OCI-LY1 (cell line): ENCODE measurements around the gene CLIP2.

Experiments
- EZH2 ChIP-seq: fragments of 200-600 bp; sonication (generic), shearing (Covaris generic); IDR thresholded peaks from 2 replicates; pipeline ENCODE4 v1.8.0; 2017; ENCODE audit warnings: borderline replicate concordance, mixed run types, mild to moderate bottlenecking, antibody characterized with exemption, low read length, moderate library complexity, mixed read lengths
- TF ChIP-seq, protein P1 (sequence below): fragments of 200-600 bp; sonication (generic), shearing (Covaris generic); IDR thresholded peaks from 2 replicates; pipeline ENCODE4 v1.5.1; 2017; ENCODE audit warnings: mild to moderate bottlenecking, antibody characterized with exemption, low read length, moderate library complexity, mixed read lengths

DNA sequence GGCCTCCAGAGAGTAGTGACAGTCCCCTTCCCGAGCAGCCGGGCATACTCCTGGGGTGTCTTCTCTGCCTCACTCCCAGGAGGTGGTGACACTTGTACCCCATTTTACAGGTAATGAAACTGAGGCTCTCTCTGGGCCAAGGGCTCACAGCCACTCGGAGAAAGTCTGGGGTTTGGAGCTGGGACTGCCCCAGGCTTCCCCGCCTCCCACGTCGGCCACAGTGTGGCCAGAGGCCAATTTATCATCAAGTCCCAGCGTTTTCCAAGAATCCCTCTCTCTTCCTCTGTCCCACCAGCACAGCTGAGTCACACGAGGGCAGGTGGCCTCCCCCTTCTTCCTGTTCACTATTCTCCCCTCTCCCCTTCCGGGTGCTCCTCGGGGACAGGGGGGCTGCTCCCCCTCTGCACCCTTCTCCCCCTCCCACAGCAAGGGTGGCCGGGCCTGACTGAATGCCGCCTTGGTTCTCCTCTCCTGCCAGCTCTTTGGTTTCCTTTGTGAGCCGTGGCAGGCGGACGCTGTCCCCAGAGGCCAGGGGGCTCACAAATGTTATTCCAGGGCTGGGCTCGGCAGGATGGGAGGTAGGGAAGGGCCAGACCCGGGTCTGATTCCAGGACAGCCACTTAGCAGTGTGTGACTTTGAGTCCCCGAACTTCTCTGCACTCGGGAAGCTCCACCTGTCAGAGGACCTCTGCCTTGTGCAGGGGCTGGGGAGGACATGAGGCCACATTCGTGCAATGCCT lies 17.7 kb downstream of the CLIP2 start:
- TF ChIP-seq, protein P1, sequence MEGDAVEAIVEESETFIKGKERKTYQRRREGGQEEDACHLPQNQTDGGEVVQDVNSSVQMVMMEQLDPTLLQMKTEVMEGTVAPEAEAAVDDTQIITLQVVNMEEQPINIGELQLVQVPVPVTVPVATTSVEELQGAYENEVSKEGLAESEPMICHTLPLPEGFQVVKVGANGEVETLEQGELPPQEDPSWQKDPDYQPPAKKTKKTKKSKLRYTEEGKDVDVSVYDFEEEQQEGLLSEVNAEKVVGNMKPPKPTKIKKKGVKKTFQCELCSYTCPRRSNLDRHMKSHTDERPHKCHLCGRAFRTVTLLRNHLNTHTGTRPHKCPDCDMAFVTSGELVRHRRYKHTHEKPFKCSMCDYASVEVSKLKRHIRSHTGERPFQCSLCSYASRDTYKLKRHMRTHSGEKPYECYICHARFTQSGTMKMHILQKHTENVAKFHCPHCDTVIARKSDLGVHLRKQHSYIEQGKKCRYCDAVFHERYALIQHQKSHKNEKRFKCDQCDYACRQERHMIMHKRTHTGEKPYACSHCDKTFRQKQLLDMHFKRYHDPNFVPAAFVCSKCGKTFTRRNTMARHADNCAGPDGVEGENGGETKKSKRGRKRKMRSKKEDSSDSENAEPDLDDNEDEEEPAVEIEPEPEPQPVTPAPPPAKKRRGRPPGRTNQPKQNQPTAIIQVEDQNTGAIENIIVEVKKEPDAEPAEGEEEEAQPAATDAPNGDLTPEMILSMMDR: no peak
- no peak for TF ChIP-seq EZH2
